Activated CD4-positive, alpha-beta T cell treated with anti-CD3 and anti-CD28 coated beads for 36 hours (primary cell): ENCODE data around the gene CAMTA1. TPM values are rescaled to one million over a fixed set of nuclear protein-coding genes. Genes with fewer than 3 reads are reported as not detected.
A peak's percentile ranks its signal among the peaks of the same experiment; 100 is the strongest.

ENCODE experiments used
- ATAC-seq: fragments of 200-7000 bp; cut with Tn5 transposase; one replicate; pipeline ENCODE4 v1.10.0; 2021; ENCODE audit warnings: mild to moderate bottlenecking, moderate library complexity
- CTCF ChIA-PET: fragments of 350-600 bp; sonication (Branson Sonifier 250); formaldehyde crosslinking; loops from one replicate; lab custom pipeline; 2021; ENCODE audit warnings: antibody characterized with exemption; lab: Charles Lee
- POLR2A ChIA-PET: fragments of 350-600 bp; sonication (Branson Sonifier 250); formaldehyde crosslinking; loops from one replicate; lab custom pipeline; 2021; ENCODE audit warnings: antibody characterized with exemption, inconsistent platforms; lab: Charles Lee
- DNase-seq: peaks from one replicate; pipeline ENCODE4 v3.0.0-alpha.2; 2020
- H3K27ac Mint-ChIP-seq: one replicate; pipeline ENCODE4 v1.8.0; 2021; ENCODE audit warnings: mixed read lengths
- H3K27me3 Mint-ChIP-seq: one replicate; pipeline ENCODE4 v1.8.0; 2021; ENCODE audit warnings: mixed read lengths
- H3K36me3 Mint-ChIP-seq: one replicate; pipeline ENCODE4 v1.8.0; 2021; ENCODE audit warnings: low read depth, mixed read lengths
- H3K4me1 Mint-ChIP-seq: one replicate; pipeline ENCODE4 v1.8.0; 2021; ENCODE audit warnings: mixed read lengths
- H3K4me3 Mint-ChIP-seq: one replicate; pipeline ENCODE4 v1.8.0; 2021; ENCODE audit warnings: mild to moderate bottlenecking, moderate library complexity, mixed read lengths
- H3K9me3 Mint-ChIP-seq: one replicate; pipeline ENCODE4 v1.8.0; 2021; ENCODE audit warnings: low read depth, mixed read lengths
- intact Hi-C, 2 experiments: fragments of 100-400 bp; cut with DNase I in 1 of 2; cut with micrococcal nuclease in 1 of 2; formaldehyde crosslinking; loops; one replicate each; pipeline versions ENCODE4 v1.14.2 to v1.15.1; 2022 to 2024; cut with DNase I, micrococcal nuclease
- total RNA-seq, 2 experiments: library from RNA; stranded (reverse); gene quantifications; one replicate each; pipeline ENCODE4 v1.2.3, GENCODE V29; 2021

The CAMTA1 gene
- total RNA-seq, 2 experiments from 2014 or later: 62.3 to 76.7 TPM

GRCh38 chr1:7770997-7771822 is 986.0 kb downstream of the CAMTA1 start, which contains the start of gene VAMP3:
Gene VAMP3, plus strand, starts transcription at chr1:7771296. Its CDS starts 88 bp downstream, at chr1:7771384.
- H3K4me1 Mint-ChIP-seq: peaks cover 21% of the 10 kb centered on the region
- CTCF ChIA-PET: interaction anchor here (0.5 to 0.8 kb wide), 2 partner anchors 18 to 535 kb away, joined by 3 to 5 read pairs; no protein-coding TSS in a partner anchor
- intact Hi-C loops: loop anchor here (1.0 to 5.0 kb wide), 6 partner anchors 12 to 1169 kb away; partner anchors contain the start of genes CAMTA1 (in 1 of the 2), DNAJC11 (in 1 of the 2), KLHL21 (in 1 of the 2) and PARK7 (in 1 of the 2)
- peaks cover 6% of the 10 kb centered on the region for H3K27me3 Mint-ChIP-seq
- peak within 1 kb of the TSS; percentile 72 for H3K27ac Mint-ChIP-seq
- ATAC-seq (peak; percentile 90), DNase-seq (peak; percentile 94)
- H3K4me3 Mint-ChIP-seq: peak within 1 kb of the TSS; percentile 80
- POLR2A ChIA-PET: interaction anchor here (1.1 kb wide), 1 partner anchor 222 kb away, joined by 3 read pairs; no protein-coding TSS in a partner anchor
- no peaks in the 10 kb centered on the region for H3K9me3 Mint-ChIP-seq
- H3K36me3 Mint-ChIP-seq: peaks cover 16% of the 10 kb centered on the region

DNA sequence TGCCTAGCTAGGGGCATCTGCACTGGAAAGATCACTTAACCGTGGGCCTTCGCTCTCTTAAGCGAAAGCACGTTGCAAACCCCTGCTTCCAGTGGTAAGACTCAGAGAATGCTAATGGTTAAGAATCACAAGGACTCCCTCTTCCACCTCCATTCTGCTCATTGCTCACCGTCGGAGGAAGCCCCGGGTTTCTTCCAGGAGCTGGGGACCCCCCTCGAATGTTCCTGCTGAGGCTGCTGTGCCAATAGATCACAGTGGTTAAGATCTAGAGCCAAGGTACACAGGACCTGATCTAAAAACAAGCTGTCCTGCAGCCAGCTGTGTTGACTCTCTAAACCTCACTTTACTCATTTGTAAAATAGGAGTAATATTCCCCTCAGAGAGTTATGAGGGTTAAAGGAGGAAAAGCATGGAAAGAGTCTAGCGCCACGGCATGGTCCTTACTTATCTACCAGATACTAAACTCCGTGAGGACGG is 986.6 kb downstream of the CAMTA1 start:
- Mint-ChIP-seq H3K27ac (peak overlapping the region; percentile 72), H3K9me3 (no peaks in the 10 kb centered on the region), H3K4me3 (peak overlapping the region; percentile 80), H3K36me3 (peaks cover 22% of the 10 kb centered on the region), H3K4me1 (peaks cover 21% of the 10 kb centered on the region), H3K27me3 (peaks cover 6% of the 10 kb centered on the region)
- DNase-seq (peak; percentile 9), ATAC-seq (peak; percentile 17)
- intact Hi-C loops: loop anchor here (1.0 to 5.0 kb wide), 6 partner anchors 11 to 1170 kb away; partner anchors contain the start of genes CAMTA1 (in 1 of the 2), DNAJC11 (in 1 of the 2), KLHL21 (in 1 of the 2) and PARK7 (in 1 of the 2)
- ChIA-PET CTCF (interaction anchor here (0.5 to 0.8 kb wide), 2 partner anchors 19 to 536 kb away, joined by 3 to 5 read pairs; no protein-coding TSS in a partner anchor), POLR2A (interaction anchor here (1.1 kb wide), 1 partner anchor 222 kb away, joined by 3 read pairs; no protein-coding TSS in a partner anchor)

DNA sequence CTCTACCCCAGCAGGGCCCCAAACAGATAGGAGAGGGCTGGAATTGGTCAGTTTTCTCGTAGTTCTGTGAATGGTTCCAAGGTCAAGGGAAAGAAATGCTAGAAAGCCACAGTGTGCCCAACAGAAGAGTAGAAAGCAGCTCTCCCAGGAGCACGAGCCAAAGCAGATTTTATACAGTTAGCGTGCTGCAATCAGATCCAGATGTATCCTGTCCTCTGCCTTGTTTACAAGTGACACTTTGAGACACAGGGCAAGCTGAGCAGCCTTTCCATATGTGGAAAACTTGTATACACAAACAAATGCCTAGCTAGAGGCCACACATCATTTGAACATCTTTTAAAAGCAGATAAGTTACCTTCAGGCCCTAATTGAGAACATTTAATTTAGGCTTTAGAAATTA is 992.3 kb downstream of the CAMTA1 start:
- no peak overlapping the region for H3K27ac Mint-ChIP-seq
- no peaks in the 10 kb centered on the region for H3K9me3 Mint-ChIP-seq
- H3K36me3 Mint-ChIP-seq: peaks cover 41% of the 10 kb centered on the region
- ATAC-seq (no peak), DNase-seq (no peak)
- intact Hi-C loops: no loop called here
- no peak overlapping the region for H3K4me3 Mint-ChIP-seq
- CTCF ChIA-PET: no interaction called here
- H3K27me3 Mint-ChIP-seq: no peaks in the 10 kb centered on the region
- H3K4me1 Mint-ChIP-seq: peaks cover 24% of the 10 kb centered on the region
- POLR2A ChIA-PET: no interaction called here

DNA sequence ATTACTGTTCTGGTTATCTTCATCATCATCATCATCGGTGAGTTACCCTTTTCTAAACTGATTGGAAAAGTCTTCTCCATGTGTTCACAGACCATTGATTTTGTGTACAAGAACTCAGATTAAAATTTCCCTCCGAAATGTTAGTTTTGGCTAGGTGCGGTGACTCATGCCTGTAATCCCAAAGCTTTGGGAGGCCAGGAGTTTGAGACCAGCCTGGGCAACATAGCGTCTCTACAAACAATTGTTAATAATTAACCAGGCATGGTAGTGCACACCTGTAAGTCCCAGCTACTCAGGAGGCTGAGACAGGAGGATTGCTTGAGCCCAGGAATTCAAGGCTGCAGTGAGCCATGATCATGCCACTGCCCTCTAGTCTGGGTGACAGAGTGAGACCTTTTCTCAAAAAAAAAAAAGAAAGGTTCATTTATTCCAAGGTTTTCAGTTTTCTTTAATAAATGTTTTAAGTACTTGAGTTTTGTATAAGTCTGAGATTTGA is 992.9 kb downstream of the CAMTA1 start:
- DNase-seq: no peak
- Mint-ChIP-seq H3K27me3 (no peaks in the 10 kb centered on the region), H3K27ac (no peak overlapping the region), H3K4me1 (peaks cover 23% of the 10 kb centered on the region), H3K4me3 (no peak overlapping the region), H3K9me3 (no peaks in the 10 kb centered on the region), H3K36me3 (peaks cover 38% of the 10 kb centered on the region)
- intact Hi-C loops: no loop called here
- no peak for ATAC-seq
- CTCF ChIA-PET: no interaction called here
- POLR2A ChIA-PET: no interaction called here

DNA sequence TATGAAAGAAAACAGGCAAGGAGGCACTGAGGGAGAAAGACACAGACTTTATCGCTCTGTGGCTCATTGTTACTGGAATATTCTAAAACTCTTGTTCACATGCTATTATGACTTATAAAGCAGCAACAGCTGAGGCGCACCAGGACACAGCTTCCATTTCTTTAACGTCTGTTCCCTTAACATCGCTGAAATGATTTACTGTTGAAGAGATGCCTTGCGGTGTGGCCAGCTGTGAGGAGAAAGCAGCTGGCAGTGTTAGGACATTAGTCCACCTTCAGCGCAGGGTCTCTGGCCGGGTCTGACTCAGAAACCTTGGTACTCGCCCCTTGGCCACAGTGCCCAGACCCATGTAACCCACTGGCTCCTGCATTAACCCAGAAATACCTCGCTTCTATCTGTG is 995.7 kb downstream of the CAMTA1 start:
- DNase-seq (no peak), ATAC-seq (no peak)
- no peaks in the 10 kb centered on the region for H3K27me3 Mint-ChIP-seq
- intact Hi-C loops: loop anchor here in 1 of 2 experiments (5.0 kb wide), 1 partner anchor 181 kb away; the partner anchor contains the start of gene PARK7
- H3K36me3 Mint-ChIP-seq: peaks cover 27% of the 10 kb centered on the region
- ChIA-PET CTCF (no interaction called here), POLR2A (no interaction called here)
- H3K4me3 Mint-ChIP-seq: no peak overlapping the region
- no peak overlapping the region for H3K27ac Mint-ChIP-seq
- H3K9me3 Mint-ChIP-seq: no peaks in the 10 kb centered on the region
- peaks cover 22% of the 10 kb centered on the region for H3K4me1 Mint-ChIP-seq

- intact Hi-C loops: loop anchor here in 1 of 2 experiments (5.0 kb wide), 1 partner anchor 181 kb away; the partner anchor contains the start of gene PARK7
- ATAC-seq: no peak
- no peak for DNase-seq
- POLR2A ChIA-PET: interaction anchor here (0.8 kb wide), 1 partner anchor 104 kb away, joined by 4 read pairs; no protein-coding TSS in a partner anchor
- no peaks in the 10 kb centered on the region for H3K9me3 Mint-ChIP-seq
- H3K27me3 Mint-ChIP-seq: no peaks in the 10 kb centered on the region
- H3K27ac Mint-ChIP-seq: no peak overlapping the region
- no peak overlapping the region for H3K4me3 Mint-ChIP-seq
- H3K4me1 Mint-ChIP-seq: peaks cover 22% of the 10 kb centered on the region
- peaks cover 23% of the 10 kb centered on the region for H3K36me3 Mint-ChIP-seq
- CTCF ChIA-PET: no interaction called here
These were observed 996.2 kb downstream of the CAMTA1 start for GRCh38 chr1:7781501-7781900.

DNA sequence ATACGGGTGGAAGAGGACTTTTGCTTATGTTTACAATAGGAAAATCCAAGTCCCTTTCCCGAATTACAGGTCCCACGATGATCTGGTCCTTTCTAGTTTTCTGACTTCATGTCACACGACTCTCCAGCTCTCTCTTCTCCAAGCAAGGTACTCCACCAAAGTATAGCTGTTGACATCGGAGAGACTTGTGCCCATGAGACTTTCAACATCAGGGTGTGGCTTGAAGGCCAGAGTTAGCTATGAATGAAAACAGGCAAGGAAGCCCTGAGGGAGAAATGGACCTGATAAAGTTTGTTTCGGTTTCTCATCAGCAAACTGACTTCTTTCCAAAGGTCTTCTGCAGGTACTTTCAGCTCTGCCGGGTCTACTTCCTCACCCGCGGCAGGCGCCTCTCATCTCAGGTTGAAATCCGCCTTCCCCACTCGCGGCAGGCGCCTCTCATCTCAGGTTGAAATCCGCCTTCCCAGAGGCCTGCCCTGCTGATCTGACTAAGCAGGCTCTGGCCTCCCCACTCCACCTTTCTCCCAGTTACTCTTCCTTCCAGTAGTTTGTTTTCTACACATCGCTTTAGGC is 996.8 kb downstream of the CAMTA1 start:
- ATAC-seq (no peak), DNase-seq (peak; percentile 16)
- no peak overlapping the region for H3K27ac Mint-ChIP-seq
- H3K27me3 Mint-ChIP-seq: no peaks in the 10 kb centered on the region
- intact Hi-C loops: loop anchor here in 1 of 2 experiments (5.0 kb wide), 1 partner anchor 180 kb away; the partner anchor contains the start of gene PARK7
- POLR2A ChIA-PET: interaction anchor here (0.8 kb wide), 1 partner anchor 103 kb away, joined by 4 read pairs; no protein-coding TSS in a partner anchor
- H3K4me3 Mint-ChIP-seq: peak overlapping the region; percentile 67
- peaks cover 21% of the 10 kb centered on the region for H3K36me3 Mint-ChIP-seq
- peaks cover 22% of the 10 kb centered on the region for H3K4me1 Mint-ChIP-seq
- CTCF ChIA-PET: interaction anchor here (0.8 kb wide), 1 partner anchor 30 kb away, joined by 3 read pairs; no protein-coding TSS in a partner anchor
- H3K9me3 Mint-ChIP-seq: no peaks in the 10 kb centered on the region

- intact Hi-C loops: loop anchor here (1.0 to 5.0 kb wide), 5 partner anchors 12 to 821 kb away; partner anchors contain the start of genes PARK7 (in 2 of the 2) and VAMP3 (in 2 of the 2)
- ChIA-PET CTCF (no interaction called here), POLR2A (no interaction called here)
- Mint-ChIP-seq H3K4me3 (peak overlapping the region; percentile 67), H3K4me1 (peaks cover 22% of the 10 kb centered on the region), H3K27me3 (no peaks in the 10 kb centered on the region), H3K27ac (no peak overlapping the region), H3K9me3 (no peaks in the 10 kb centered on the region), H3K36me3 (peaks cover 14% of the 10 kb centered on the region)
- peak; percentile 54 for DNase-seq
- ATAC-seq: peak; percentile 23
These were observed 998.0 kb downstream of the CAMTA1 start for GRCh38 chr1:7783178-7783711.

DNA sequence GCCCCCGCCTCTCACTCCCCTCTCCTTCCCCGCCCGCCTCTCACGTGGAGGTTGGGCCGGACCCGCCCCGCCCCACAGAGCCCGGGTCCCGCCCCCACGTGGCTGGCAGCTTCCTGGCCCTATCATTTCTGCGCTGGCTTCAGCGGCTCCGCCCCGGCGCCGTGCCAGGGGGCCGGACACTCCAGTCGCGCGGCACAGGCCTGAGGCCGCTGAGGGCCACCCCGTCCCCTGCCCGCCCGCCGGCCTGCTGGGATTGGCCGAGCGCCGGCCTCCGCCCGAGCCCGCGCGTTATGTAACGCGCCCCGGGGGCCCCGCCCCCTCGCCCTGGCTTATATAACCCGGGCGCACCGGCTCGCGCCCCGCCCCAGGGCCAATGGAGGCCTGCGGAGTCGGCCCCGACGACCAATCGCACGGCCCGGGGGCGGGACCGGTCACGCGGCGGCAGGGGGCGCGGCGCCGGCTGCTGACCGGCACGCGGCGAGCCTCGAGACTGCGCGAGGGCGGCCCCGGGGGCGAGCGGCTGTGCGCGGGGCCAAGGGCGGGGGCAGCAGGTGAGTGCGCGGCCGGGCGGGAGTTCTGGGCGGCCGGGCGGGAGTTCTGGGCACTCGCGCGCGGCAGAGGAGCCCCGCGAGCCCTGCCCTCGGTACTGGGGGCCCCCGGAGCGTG is 998.7 kb downstream of the CAMTA1 start, which contains the start of gene PER3:
Gene PER3 (plus strand): TSS at position 466 of the 666 bp plus-strand sequence. CDS start 587 bp downstream, outside the sequence.
- Mint-ChIP-seq H3K27me3 (no peaks in the 10 kb centered on the region), H3K4me3 (peak within 1 kb of the TSS; percentile 67)

GRCh38 chr1:7784492-7785071 is 999.3 kb downstream of the CAMTA1 start:
- CTCF ChIA-PET: no interaction called here
- peaks cover 18% of the 10 kb centered on the region for H3K36me3 Mint-ChIP-seq
- intact Hi-C loops: loop anchor here (1.0 to 5.0 kb wide), 2 partner anchors 178 to 999 kb away; partner anchors contain the start of genes CAMTA1 (in 1 of the 2) and PARK7 (in 1 of the 2)

More for the DNA sequence above, 998.7 kb downstream of the CAMTA1 start, which contains the start of gene PER3:
- Mint-ChIP-seq H3K27ac (no peak within 1 kb of the TSS), H3K9me3 (no peaks in the 10 kb centered on the region), H3K36me3 (peaks cover 13% of the 10 kb centered on the region), H3K4me1 (peaks cover 22% of the 10 kb centered on the region)
- ChIA-PET POLR2A (no interaction called here), CTCF (no interaction called here)
- DNase-seq: peak; percentile 92
- intact Hi-C loops: loop anchor here (1.0 to 5.0 kb wide), 6 partner anchors 13 to 999 kb away; partner anchors contain the start of genes PARK7 (in 2 of the 2), VAMP3 (in 2 of the 2) and CAMTA1 (in 1 of the 2)
- ATAC-seq: peak; percentile 95

More at GRCh38 chr1:7784492-7785071, 999.3 kb downstream of the CAMTA1 start:
- Mint-ChIP-seq H3K4me1 (peaks cover 22% of the 10 kb centered on the region), H3K27me3 (no peaks in the 10 kb centered on the region), H3K4me3 (peak overlapping the region; percentile 43), H3K9me3 (no peaks in the 10 kb centered on the region), H3K27ac (no peak overlapping the region)
- POLR2A ChIA-PET: no interaction called here
- no peak for ATAC-seq
- peak; percentile 16 for DNase-seq
